Skeletal muscle satellite cell (primary cell): Measurements from ENCODE around the gene ZNF618.

Source experiments
- H3K27me3 ChIP-seq: 2 replicates; pipeline ENCODE4 v1.7.0; 2013; ENCODE audit warnings: low read length; ENCODE audit not compliant: control insufficient read depth, insufficient read depth
- H3K36me3 ChIP-seq: 2 replicates; pipeline ENCODE4 v1.7.0; 2013; ENCODE audit warnings: mild to moderate bottlenecking, control low read depth, low read length; ENCODE audit not compliant: insufficient read depth
- H3K4me1 ChIP-seq: 2 replicates; pipeline ENCODE4 v1.7.0; 2013; ENCODE audit warnings: low read length; ENCODE audit not compliant: control insufficient read depth, insufficient read depth
- H3K4me2 ChIP-seq: 2 replicates; pipeline ENCODE4 v1.7.0; 2013; ENCODE audit warnings: mild to moderate bottlenecking, low read length
- H3K4me3 ChIP-seq: 2 replicates; pipeline ENCODE4 v1.7.0; 2013; ENCODE audit warnings: low read length
- H3K9ac ChIP-seq: 2 replicates; pipeline ENCODE4 v1.7.0; 2013; ENCODE audit warnings: mild to moderate bottlenecking, low read depth, low read length, moderate library complexity
- H3K9me3 ChIP-seq: replicated peaks from 2 replicates; pipeline ENCODE4 v1.7.0; 2013; ENCODE audit warnings: mild to moderate bottlenecking, control low read depth, low read length

ZNF618 gene

GRCh38 chr9:113898151-113898550 is 22.0 kb downstream of the ZNF618 start:
- Histone ChIP-seq H3K4me3 (no peak overlapping the region), H3K4me1 (peaks cover 4% of the 10 kb centered on the region), H3K27me3 (no peaks in the 10 kb centered on the region), H3K9ac (no peak overlapping the region), H3K9me3 (no peaks in the 10 kb centered on the region), H3K36me3 (no peaks in the 10 kb centered on the region), H3K4me2 (no peak overlapping the region)

- Histone ChIP-seq H3K4me3 (no peak overlapping the region), H3K9me3 (no peaks in the 10 kb centered on the region), H3K27me3 (no peaks in the 10 kb centered on the region), H3K4me2 (no peak overlapping the region), H3K4me1 (peaks cover 4% of the 10 kb centered on the region), H3K9ac (no peak overlapping the region), H3K36me3 (no peaks in the 10 kb centered on the region)
Observed at GRCh38 chr9:113898596-113898995, 22.5 kb downstream of the ZNF618 start.

GRCh38 chr9:113899205-113899604 is 23.1 kb downstream of the ZNF618 start:
- Histone ChIP-seq H3K9ac (no peak overlapping the region), H3K9me3 (no peaks in the 10 kb centered on the region), H3K4me2 (no peak overlapping the region), H3K27me3 (no peaks in the 10 kb centered on the region), H3K4me1 (peaks cover 4% of the 10 kb centered on the region), H3K36me3 (no peaks in the 10 kb centered on the region), H3K4me3 (no peak overlapping the region)

- H3K4me1 ChIP-seq, result peaks cover 3% of the 10 kb centered on the region
- H3K9ac ChIP-seq, result no peak overlapping the region
- H3K4me2 ChIP-seq, result no peak overlapping the region
- H3K9me3 ChIP-seq, result no peaks in the 10 kb centered on the region
- no peaks in the 10 kb centered on the region for H3K27me3 ChIP-seq
- no peaks in the 10 kb centered on the region for H3K36me3 ChIP-seq
- no peak overlapping the region for H3K4me3 ChIP-seq
Observed at GRCh38 chr9:113901221-113901688, 25.1 kb downstream of the ZNF618 start.

- peaks cover 12% of the 10 kb centered on the region for H3K4me1 ChIP-seq
- no peaks in the 10 kb centered on the region for H3K27me3 ChIP-seq
- no peaks in the 10 kb centered on the region for H3K36me3 ChIP-seq
- H3K4me2 ChIP-seq, result no peak overlapping the region
- no peaks in the 10 kb centered on the region for H3K9me3 ChIP-seq
- H3K4me3 ChIP-seq, result no peak overlapping the region
- H3K9ac ChIP-seq, result no peak overlapping the region
Observed at GRCh38 chr9:113903514-113904077, 27.5 kb downstream of the ZNF618 start.

GRCh38 chr9:113906411-113907110 is 30.5 kb downstream of the ZNF618 start:
- Histone ChIP-seq H3K4me1 (peaks cover 12% of the 10 kb centered on the region), H3K36me3 (no peaks in the 10 kb centered on the region), H3K4me2 (no peak overlapping the region), H3K27me3 (no peaks in the 10 kb centered on the region), H3K9me3 (no peaks in the 10 kb centered on the region), H3K9ac (no peak overlapping the region), H3K4me3 (no peak overlapping the region)

GRCh38 chr9:113907282-113907681 is 31.2 kb downstream of the ZNF618 start:
- Histone ChIP-seq H3K4me1 (peaks cover 12% of the 10 kb centered on the region), H3K9me3 (no peaks in the 10 kb centered on the region), H3K36me3 (no peaks in the 10 kb centered on the region)

DNA sequence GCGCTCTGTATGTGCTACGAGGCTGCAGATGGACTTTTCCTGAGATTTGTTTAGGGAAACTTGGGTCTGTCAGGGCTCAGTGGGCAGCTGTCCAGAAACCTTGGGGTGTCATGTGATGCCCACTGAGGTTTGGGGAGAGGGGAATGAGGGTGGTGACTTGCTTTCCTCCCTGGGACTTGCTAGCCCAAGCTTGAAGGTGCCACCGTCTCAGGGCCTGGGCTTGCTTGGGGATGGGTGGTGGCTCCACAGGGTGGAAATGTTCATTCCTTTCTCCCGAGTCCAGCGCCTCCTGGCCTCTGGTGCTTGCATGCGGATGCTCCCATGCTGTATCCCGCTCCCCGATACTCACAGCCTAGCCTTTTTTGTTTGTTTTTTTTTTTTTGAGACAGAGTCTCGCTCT is 33.3 kb downstream of the ZNF618 start:
- no peaks in the 10 kb centered on the region for H3K9me3 ChIP-seq
- no peaks in the 10 kb centered on the region for H3K27me3 ChIP-seq
- H3K36me3 ChIP-seq, result no peaks in the 10 kb centered on the region
- no peak overlapping the region for H3K9ac ChIP-seq
- H3K4me1 ChIP-seq, result peaks cover 12% of the 10 kb centered on the region
- H3K4me3 ChIP-seq, result no peak overlapping the region
- H3K4me2 ChIP-seq, result no peak overlapping the region

More at GRCh38 chr9:113907282-113907681, 31.2 kb downstream of the ZNF618 start:
- H3K27me3 ChIP-seq, result no peaks in the 10 kb centered on the region
- no peak overlapping the region for H3K4me2 ChIP-seq
- no peak overlapping the region for H3K4me3 ChIP-seq
- no peak overlapping the region for H3K9ac ChIP-seq

GRCh38 chr9:113910036-113910639 is 34.0 kb downstream of the ZNF618 start:
- H3K27me3 ChIP-seq, result no peaks in the 10 kb centered on the region
- H3K36me3 ChIP-seq, result no peaks in the 10 kb centered on the region
- H3K4me3 ChIP-seq, result no peak overlapping the region
- no peak overlapping the region for H3K4me2 ChIP-seq
- peaks cover 12% of the 10 kb centered on the region for H3K4me1 ChIP-seq
- no peaks in the 10 kb centered on the region for H3K9me3 ChIP-seq
- no peak overlapping the region for H3K9ac ChIP-seq

- no peaks in the 10 kb centered on the region for H3K27me3 ChIP-seq
- H3K4me1 ChIP-seq, result peaks cover 1% of the 10 kb centered on the region
- H3K36me3 ChIP-seq, result no peaks in the 10 kb centered on the region
- no peak overlapping the region for H3K9ac ChIP-seq
- H3K9me3 ChIP-seq, result no peaks in the 10 kb centered on the region
- H3K4me3 ChIP-seq, result no peak overlapping the region
- H3K4me2 ChIP-seq, result no peak overlapping the region
Observed at GRCh38 chr9:113911850-113912557, 35.9 kb downstream of the ZNF618 start.

DNA sequence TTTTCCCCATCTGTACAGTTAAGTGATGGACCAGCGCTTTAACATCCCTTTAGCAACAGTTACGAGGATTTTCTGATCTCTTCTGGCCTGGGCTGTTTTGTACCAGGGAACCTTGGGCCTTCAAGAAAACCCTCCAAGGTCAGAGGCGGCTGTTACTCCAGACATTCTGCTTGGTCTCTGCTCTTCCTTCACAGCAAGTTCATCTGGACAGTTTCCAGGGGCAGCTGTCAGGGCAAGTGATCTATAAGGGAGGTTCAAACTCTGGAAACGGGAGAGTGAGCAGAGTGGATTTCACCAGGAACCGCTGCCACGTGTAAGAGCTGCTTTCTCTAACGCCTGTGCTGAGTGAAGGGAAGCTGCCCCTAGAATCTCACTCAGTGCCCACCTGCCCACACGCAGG is 36.7 kb downstream of the ZNF618 start:
- Histone ChIP-seq H3K4me2 (no peak overlapping the region), H3K36me3 (no peaks in the 10 kb centered on the region), H3K9ac (no peak overlapping the region), H3K27me3 (no peaks in the 10 kb centered on the region), H3K4me1 (no peaks in the 10 kb centered on the region), H3K4me3 (no peak overlapping the region), H3K9me3 (no peaks in the 10 kb centered on the region)
